Stomach (tissue), 9 donors: Measurements from ENCODE around the gene UBA5. TPM values are rescaled to one million over a fixed set of nuclear protein-coding genes. Genes with fewer than 3 reads are reported as not detected.

Experiments used
- DNase-seq, 2 donors: peaks; one replicate each; pipeline versions ENCODE4 v3.0.0 to v3.0.0-alpha.2; 2013 to 2019
- H3K27ac ChIP-seq, 5 donors: fragments of 200-600 bp in 4 of 5; sonication (generic) in 4 of 5; one replicate each; pipeline ENCODE4 v1.5.1; 2013 to 2019; ENCODE audit warnings: mild to moderate bottlenecking in 1 of 5, moderate library complexity in 1 of 5
- H3K27me3 ChIP-seq, 3 donors: fragments of 200-600 bp; sonication (generic); one replicate each; pipeline ENCODE4 v1.5.1; 2017 to 2019; ENCODE audit warnings: mixed run types in 1 of 3
- H3K36me3 ChIP-seq, 4 donors: fragments of 200-600 bp; sonication (generic); 1 replicate in 3 of 4; 2 replicates in 1 of 4; pipeline ENCODE4 v1.5.1; 2016 to 2019
- H3K4me1 ChIP-seq, 4 donors: fragments of 200-600 bp; sonication (generic); one replicate each; pipeline ENCODE4 v1.5.1; 2016 to 2019
- H3K4me3 ChIP-seq, 4 donors: fragments of 200-600 bp; sonication (generic) in 3 of 4; one replicate each; pipeline ENCODE4 v1.5.1; 2016 to 2019; ENCODE audit warnings: mild to moderate bottlenecking in 1 of 4
- H3K9me3 ChIP-seq, 4 donors: fragments of 200-600 bp; sonication (generic); one replicate each; pipeline ENCODE4 v1.5.1; 2016 to 2019
- EP300 ChIP-seq: sonication (generic); formaldehyde crosslinking; IDR thresholded peaks from one replicate; pipeline ENCODE4 v1.6.1; 2017; ENCODE audit warnings: antibody characterized with exemption
- POLR2A ChIP-seq, 4 donors: fragments of 450-650 bp; IDR thresholded peaks; one replicate each; pipeline ENCODE4 v1.6.1; 2016; ENCODE audit warnings: antibody characterized with exemption in 4 of 4, control low read depth in 2 of 4, mild to moderate bottlenecking in 1 of 4, moderate library complexity in 1 of 4
- POLR2AphosphoS5 ChIP-seq, 3 donors: sonication (generic); formaldehyde crosslinking; IDR thresholded peaks; one replicate each; pipeline ENCODE4 v1.6.1; 2016; ENCODE audit warnings: antibody characterized with exemption in 3 of 3
- WGBS, 5 donors: extraction: QIAGEN DNeasy Blood & Tissue Kit in 3 of 5; methylation state at CpG; one replicate each; pipeline versions ENCODE4 v1.1.5 to v1.1.7; 2013 to 2018; 5-methylcytosine and 5-hydroxymethylcytosine counted together
- intact Hi-C: fragments of 100-400 bp; cut with DNase I; formaldehyde crosslinking; loops from one replicate; pipeline ENCODE4 v1.15.1; 2023; ENCODE audit warnings: low total_unique reads
- polyA plus RNA-seq, 3 donors: library from polyadenylated mRNA; stranded (reverse); fragments of 200-250 nt; gene quantifications; one replicate each; pipeline ENCODE4 v1.2.3, GENCODE V29; 2013
- total RNA-seq, 5 donors: library from RNA; depleted of rRNA; stranded (reverse); fragments of >200 nt; gene quantifications; one replicate each; pipeline versions ENCODE4 v1.1.0 to v1.2.3, GENCODE V29; 2014 to 2016
- TF ChIP-seq, protein P1 (sequence below), 7 experiments: fragments of 450-650 bp in 4 of 7; fragments of 200-600 bp in 3 of 7; sonication (generic) in 3 of 7; IDR thresholded peaks; one replicate each; pipeline ENCODE4 v1.5.1; 2016 to 2019; ENCODE audit warnings: antibody characterized with exemption in 7 of 7, control low read depth in 2 of 7, mild to moderate bottlenecking in 1 of 7
- donor health status: healthy with polysubstance abuse.
- donor health status: Bipolar disorder and iron deficiency.
- donor health status: healthy.

UBA5 gene
- total and polyA plus RNA-seq, 8 donors, result 20.2 to 88.7 (median 54.9) TPM

DNA sequence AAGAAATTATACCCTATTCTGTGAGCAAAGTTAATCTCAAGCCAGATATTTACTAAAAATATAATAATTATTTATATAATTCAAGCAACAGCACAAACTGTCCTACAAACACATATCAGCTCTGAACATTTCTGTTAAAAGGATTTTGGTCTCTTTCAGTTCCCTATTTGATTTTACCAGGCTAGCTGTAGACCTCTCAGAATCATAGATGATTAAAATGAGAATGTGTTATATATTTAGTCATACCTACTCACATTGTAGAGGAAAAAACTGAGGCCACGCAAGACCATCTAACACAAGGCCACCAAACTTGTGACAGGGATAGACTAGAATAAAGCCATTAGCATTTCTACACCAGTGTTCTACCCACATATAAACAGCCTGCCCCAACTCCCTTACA is 34.5 kb upstream of the UBA5 start:
- Histone ChIP-seq H3K27me3 (no peaks in the 10 kb centered on the region), H3K9me3 (no peaks in the 10 kb centered on the region), H3K4me1 (no peaks in the 10 kb centered on the region), H3K27ac (no peak overlapping the region), H3K36me3 (peaks cover 5 to 55% (median 46%) of the 10 kb centered on the region in 4 donors), H3K4me3 (no peak overlapping the region)
- intact Hi-C loops, result no loop called here
- 86 to 100% (median 97%) methylated on average over 1 of the region's 1 CpG for WGBS, 5 donors
- no peak for DNase-seq
- TF ChIP-seq EP300 (no peak), POLR2AphosphoS5 (IDR thresholded peaks at IDR 0.05) (no peak), POLR2A (IDR thresholded peaks at IDR 0.05) (no peak)
- TF ChIP-seq, protein P1, sequence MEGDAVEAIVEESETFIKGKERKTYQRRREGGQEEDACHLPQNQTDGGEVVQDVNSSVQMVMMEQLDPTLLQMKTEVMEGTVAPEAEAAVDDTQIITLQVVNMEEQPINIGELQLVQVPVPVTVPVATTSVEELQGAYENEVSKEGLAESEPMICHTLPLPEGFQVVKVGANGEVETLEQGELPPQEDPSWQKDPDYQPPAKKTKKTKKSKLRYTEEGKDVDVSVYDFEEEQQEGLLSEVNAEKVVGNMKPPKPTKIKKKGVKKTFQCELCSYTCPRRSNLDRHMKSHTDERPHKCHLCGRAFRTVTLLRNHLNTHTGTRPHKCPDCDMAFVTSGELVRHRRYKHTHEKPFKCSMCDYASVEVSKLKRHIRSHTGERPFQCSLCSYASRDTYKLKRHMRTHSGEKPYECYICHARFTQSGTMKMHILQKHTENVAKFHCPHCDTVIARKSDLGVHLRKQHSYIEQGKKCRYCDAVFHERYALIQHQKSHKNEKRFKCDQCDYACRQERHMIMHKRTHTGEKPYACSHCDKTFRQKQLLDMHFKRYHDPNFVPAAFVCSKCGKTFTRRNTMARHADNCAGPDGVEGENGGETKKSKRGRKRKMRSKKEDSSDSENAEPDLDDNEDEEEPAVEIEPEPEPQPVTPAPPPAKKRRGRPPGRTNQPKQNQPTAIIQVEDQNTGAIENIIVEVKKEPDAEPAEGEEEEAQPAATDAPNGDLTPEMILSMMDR (IDR thresholded peaks at IDR 0.05), result no peak

DNA sequence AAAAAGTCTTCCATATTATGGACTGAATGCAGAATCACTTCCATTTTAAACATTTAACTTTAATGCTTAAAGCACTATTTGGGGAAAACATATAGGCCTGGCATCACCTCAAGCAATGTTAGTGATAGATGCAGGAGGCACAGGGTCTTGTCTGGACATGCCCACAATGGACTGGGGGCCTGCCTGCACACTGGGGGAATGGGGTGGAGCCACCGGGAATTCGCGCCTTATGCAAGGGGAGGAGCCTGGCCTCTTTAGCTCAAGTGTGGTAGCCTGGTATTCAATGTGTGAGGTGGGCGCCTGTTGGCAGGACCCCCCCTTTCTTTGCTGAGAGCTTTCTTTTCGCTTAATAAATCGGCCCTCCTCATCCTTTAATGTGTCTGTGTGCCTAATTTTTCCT is 33.2 kb upstream of the UBA5 start:
- 92 to 99% (median 97%) methylated on average over 6 of the region's 6 CpGs for WGBS, 5 donors
- no peak for DNase-seq

DNA sequence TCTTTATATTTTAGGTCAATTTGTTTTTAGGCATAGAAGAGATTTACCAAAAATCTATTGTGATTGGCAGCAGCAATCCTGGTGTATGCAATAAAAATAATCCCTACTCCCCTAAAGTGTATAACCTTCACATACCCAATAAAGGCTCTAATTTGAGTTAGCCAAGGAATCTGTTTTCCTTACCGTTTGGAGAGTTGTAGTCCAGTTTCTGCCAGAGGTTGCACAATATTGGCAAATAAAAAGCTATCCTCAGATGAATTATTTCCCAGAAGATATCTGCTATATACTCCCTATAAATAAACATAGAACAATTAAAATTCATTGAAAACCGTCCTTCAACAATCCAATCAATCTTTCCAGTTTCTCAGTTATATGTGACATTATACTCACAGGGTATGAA is 32.0 kb upstream of the UBA5 start:
- no peak for TF ChIP-seq POLR2A (IDR thresholded peaks at IDR 0.05)
- TF ChIP-seq, protein P1 (IDR thresholded peaks at IDR 0.05), result no peak
- no peak for TF ChIP-seq POLR2AphosphoS5 (IDR thresholded peaks at IDR 0.05)
- no peak for TF ChIP-seq EP300
- whole genome bisulfite sequencing, 5 donors, result 43 to 62% (median 55%) methylated on average over 2 of the region's 2 CpGs
- intact Hi-C loops, result no loop called here
- Histone ChIP-seq H3K4me3 (no peak overlapping the region), H3K4me1 (no peaks in the 10 kb centered on the region), H3K27me3 (no peaks in the 10 kb centered on the region), H3K27ac (no peak overlapping the region), H3K36me3 (peaks cover 5 to 47% (median 39%) of the 10 kb centered on the region in 4 donors), H3K9me3 (no peaks in the 10 kb centered on the region)
- no peak for DNase-seq

More for the DNA sequence above, 33.2 kb upstream of the UBA5 start:
- Histone ChIP-seq H3K27ac (no peak overlapping the region), H3K27me3 (no peaks in the 10 kb centered on the region), H3K9me3 (no peaks in the 10 kb centered on the region), H3K36me3 (peaks cover 5 to 47% (median 39%) of the 10 kb centered on the region in 4 donors), H3K4me1 (no peaks in the 10 kb centered on the region), H3K4me3 (no peak overlapping the region)
- TF ChIP-seq POLR2A (IDR thresholded peaks at IDR 0.05), result no peak
- no peak for TF ChIP-seq POLR2AphosphoS5 (IDR thresholded peaks at IDR 0.05)
- no peak for TF ChIP-seq EP300
- TF ChIP-seq, protein P1 (IDR thresholded peaks at IDR 0.05), result no peak
- intact Hi-C loops, result no loop called here

DNA sequence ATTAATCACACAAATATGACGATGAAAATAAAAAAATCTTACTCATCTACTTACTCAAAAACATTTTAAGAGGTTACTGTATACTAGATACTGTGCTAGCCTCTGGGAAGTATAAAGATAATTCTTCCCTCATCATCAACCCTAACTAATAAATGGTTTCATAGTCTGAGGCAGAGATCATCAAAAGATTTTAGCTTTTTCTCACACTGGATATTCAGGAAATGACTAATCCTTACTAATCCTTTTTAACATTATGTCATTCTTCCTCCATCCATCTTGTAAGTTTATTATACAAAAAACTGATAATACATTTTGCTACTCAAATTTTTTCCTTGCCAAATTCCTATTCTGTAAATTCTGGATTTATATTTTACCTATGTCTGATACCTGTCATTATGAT is 30.2 kb upstream of the UBA5 start:
- TF ChIP-seq EP300 (no peak), POLR2A (IDR thresholded peaks at IDR 0.05) (no peak), POLR2AphosphoS5 (IDR thresholded peaks at IDR 0.05) (no peak)
- TF ChIP-seq, protein P1 (IDR thresholded peaks at IDR 0.05), result no peak
- 67 to 88% (median 77%) methylated on average over 1 of the region's 1 CpG for WGBS, 5 donors
- intact Hi-C loops, result no loop called here

More for the DNA sequence above, 30.2 kb upstream of the UBA5 start:
- no peaks in the 10 kb centered on the region for H3K27me3 ChIP-seq
- no peaks in the 10 kb centered on the region for H3K9me3 ChIP-seq
- no peaks in the 10 kb centered on the region for H3K4me1 ChIP-seq
- peaks cover 5 to 38% (median 33%) of the 10 kb centered on the region in 4 donors for H3K36me3 ChIP-seq
- H3K4me3 ChIP-seq, result no peak overlapping the region
- no peak for DNase-seq
- H3K27ac ChIP-seq, result no peak overlapping the region
